Endodermal cell (in vitro differentiated cells): Measurements from ENCODE around the gene MYBPC2. TPM values are rescaled to one million over a fixed set of nuclear protein-coding genes. Genes with fewer than 3 reads are reported as not detected.
A peak's percentile ranks its signal among the peaks of the same experiment; 100 is the strongest.

ENCODE experiments used
- DNase-seq: peaks from one replicate; pipeline ENCODE4 v3.0.0-alpha.2; 2017
- H3K27ac ChIP-seq: 2 replicates; pipeline ENCODE4 v1.5.1; 2013; ENCODE audit warnings: mild to moderate bottlenecking, low read depth, low read length, moderate library complexity
- H3K27me3 ChIP-seq: 2 replicates; pipeline ENCODE4 v1.6.1; 2013; ENCODE audit warnings: mild to moderate bottlenecking, low read length, moderate library complexity; ENCODE audit not compliant: insufficient read depth, control insufficient read depth, poor library complexity, severe bottlenecking
- H3K36me3 ChIP-seq: 2 replicates; pipeline ENCODE4 v1.7.0; 2013; ENCODE audit warnings: mild to moderate bottlenecking, low read length, moderate library complexity; ENCODE audit not compliant: control insufficient read depth, insufficient read depth
- H3K4me1 ChIP-seq: one replicate; pipeline ENCODE4 v1.7.0; 2013; ENCODE audit warnings: low read length; ENCODE audit not compliant: control insufficient read depth, insufficient read depth
- H3K4me3 ChIP-seq: 2 replicates; pipeline ENCODE4 v1.5.1; 2013; ENCODE audit warnings: mild to moderate bottlenecking, low read length, moderate library complexity
- H3K9ac ChIP-seq: 2 replicates; pipeline ENCODE4 v1.6.1; 2013; ENCODE audit warnings: mild to moderate bottlenecking, low read length, moderate library complexity; ENCODE audit not compliant: poor library complexity, severe bottlenecking; ENCODE audit errors: extremely low read depth
- H3K9me3 ChIP-seq: 2 replicates; pipeline ENCODE4 v1.6.1; 2013; ENCODE audit warnings: mild to moderate bottlenecking, low read length, moderate library complexity; ENCODE audit not compliant: control insufficient read depth
- H3K27ac Mint-ChIP-seq: 2 replicates; pipeline ENCODE4 v1.8.0; 2020; ENCODE audit warnings: mixed read lengths
- H3K27me3 Mint-ChIP-seq: 2 replicates; pipeline ENCODE4 v1.8.0; 2021; ENCODE audit warnings: mild to moderate bottlenecking, mixed read lengths; ENCODE audit not compliant: insufficient read depth
- H3K36me3 Mint-ChIP-seq: 2 replicates; pipeline ENCODE4 v1.8.0; 2020; ENCODE audit warnings: low read depth, mixed read lengths
- H3K4me1 Mint-ChIP-seq: 2 replicates; pipeline ENCODE4 v1.8.0; 2020; ENCODE audit warnings: mixed read lengths
- H3K4me3 Mint-ChIP-seq: 2 replicates; pipeline ENCODE4 v1.8.0; 2020; ENCODE audit warnings: mild to moderate bottlenecking, moderate library complexity, mixed read lengths
- H3K9me3 Mint-ChIP-seq: 2 replicates; pipeline ENCODE4 v1.8.0; 2020; ENCODE audit warnings: mild to moderate bottlenecking, mixed read lengths
- CTCF ChIP-seq: fragments of 200-600 bp; sonication (generic); conservative IDR thresholded peaks from 2 replicates; pipeline ENCODE4 v1.5.0; 2021; ENCODE audit warnings: antibody characterized with exemption, mild to moderate bottlenecking
- WGBS, 2 experiments: methylation state at CpG; one replicate each; pipeline versions ENCODE4 v1.1.5 to v1.1.7; 2013; ENCODE audit warnings: missing lambda C conversion rate in 2 of 2, mixed read lengths in 1 of 2; ENCODE audit not compliant: insufficient coverage in 1 of 2, insufficient read length in 1 of 2; 5-methylcytosine and 5-hydroxymethylcytosine counted together
- total RNA-seq, 2 donors: library from RNA; stranded (reverse); fragmentation: NEBNext Ultra II Directional in 1 of 2; extraction: Animal tissue kit (Norgen Biotek cat#: 25700) in 1 of 2; gene quantifications; 2 replicates in 1 of 2; 3 replicates in 1 of 2; pipeline ENCODE4 v1.2.1, GENCODE V29; 2021

The MYBPC2 gene
- total RNA-seq, 2 donors from 2014 or later, result 1.9 to 2.3 TPM

- Histone ChIP-seq H3K36me3 (peaks cover 36% of the 10 kb centered on the region), H3K27ac (no peak overlapping the region), H3K4me3 (no peak overlapping the region), H3K9ac (no peak overlapping the region), H3K9me3 (no peaks in the 10 kb centered on the region), H3K27me3 (no peaks in the 10 kb centered on the region), H3K4me1 (no peaks in the 10 kb centered on the region)
- peak; percentile 36 for DNase-seq
- WGBS, 2 experiments, result 93 to 94% methylated on average over 15 to 22 of the region's 22 CpGs
- Mint-ChIP-seq H3K27ac (no peak overlapping the region), H3K9me3 (no peaks in the 10 kb centered on the region), H3K27me3 (no peaks in the 10 kb centered on the region), H3K4me3 (no peak overlapping the region), H3K4me1 (no peaks in the 10 kb centered on the region), H3K36me3 (peaks cover 51% of the 10 kb centered on the region)
- no peak for TF ChIP-seq CTCF
Measured at GRCh38 chr19:50406156-50406820, 26.4 kb upstream of the MYBPC2 start.

- Histone ChIP-seq H3K27ac (no peak overlapping the region), H3K4me3 (no peak overlapping the region), H3K4me1 (no peaks in the 10 kb centered on the region), H3K9me3 (no peaks in the 10 kb centered on the region), H3K36me3 (peaks cover 36% of the 10 kb centered on the region), H3K9ac (no peak overlapping the region), H3K27me3 (no peaks in the 10 kb centered on the region)
- H3K9me3 Mint-ChIP-seq, result no peaks in the 10 kb centered on the region
- no peaks in the 10 kb centered on the region for H3K4me1 Mint-ChIP-seq
- no peak for TF ChIP-seq CTCF
- no peak overlapping the region for H3K4me3 Mint-ChIP-seq
- no peak overlapping the region for H3K27ac Mint-ChIP-seq
- 92% methylated on average over 7 to 19 of the region's 19 CpGs for WGBS, 2 experiments
- H3K27me3 Mint-ChIP-seq, result no peaks in the 10 kb centered on the region
- H3K36me3 Mint-ChIP-seq, result peaks cover 50% of the 10 kb centered on the region
- no peak for DNase-seq
Measured at GRCh38 chr19:50406829-50407228, 25.9 kb upstream of the MYBPC2 start.

DNA sequence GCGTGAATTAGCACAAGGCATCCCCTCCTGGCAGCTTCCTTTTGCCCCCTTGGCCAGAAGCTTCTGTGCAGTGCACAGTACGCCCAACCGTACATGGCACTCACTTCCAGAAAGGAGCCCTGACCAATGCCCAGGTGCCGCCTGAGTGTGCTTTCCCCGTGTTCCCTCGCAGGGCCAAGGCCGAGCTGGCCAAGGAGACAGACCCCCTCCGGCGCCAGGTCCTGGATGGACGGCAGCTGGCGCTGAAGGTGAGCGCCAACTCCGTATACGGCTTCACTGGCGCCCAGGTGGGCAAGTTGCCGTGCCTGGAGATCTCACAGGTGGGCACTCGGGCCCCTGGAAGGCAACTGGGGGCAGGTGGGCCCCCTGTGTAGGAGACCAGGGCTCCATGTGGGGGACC lies 23.3 kb upstream of the MYBPC2 start:
- Histone ChIP-seq H3K9ac (no peak overlapping the region), H3K27ac (no peak overlapping the region), H3K4me3 (no peak overlapping the region), H3K9me3 (no peaks in the 10 kb centered on the region), H3K36me3 (peaks cover 28% of the 10 kb centered on the region), H3K27me3 (no peaks in the 10 kb centered on the region), H3K4me1 (no peaks in the 10 kb centered on the region)
- no peaks in the 10 kb centered on the region for H3K27me3 Mint-ChIP-seq
- WGBS, 2 experiments, result 94 to 96% methylated on average over 14 to 17 of the region's 17 CpGs
- H3K36me3 Mint-ChIP-seq, result peaks cover 54% of the 10 kb centered on the region
- H3K27ac Mint-ChIP-seq, result no peak overlapping the region
- TF ChIP-seq CTCF, result no peak
- no peaks in the 10 kb centered on the region for H3K9me3 Mint-ChIP-seq
- no peaks in the 10 kb centered on the region for H3K4me1 Mint-ChIP-seq
- H3K4me3 Mint-ChIP-seq, result no peak overlapping the region
- DNase-seq, result no peak
